HG02943 (cell line): Measurements from ENCODE around the gene TNIK.

Source experiments
- ATAC-seq: cut with Tn5 transposase; IDR thresholded peaks from one replicate; pipeline ENCODE4 v1.9.1; 2021; ENCODE audit warnings: mild to moderate bottlenecking, low read depth, moderate library complexity; ENCODE audit not compliant: unreplicated experiment

Gene TNIK

GRCh38 chr3:171218069-171218468, 242.1 kb downstream of the TNIK start:
- ATAC-seq, result no peak

- ATAC-seq, result no peak
Observed at GRCh38 chr3:171213907-171214306, 246.3 kb downstream of the TNIK start.

- no peak for ATAC-seq
Observed at GRCh38 chr3:171213178-171213577, 247.0 kb downstream of the TNIK start.

- ATAC-seq, result no peak
Observed at GRCh38 chr3:171212648-171213047, 247.6 kb downstream of the TNIK start.

- no peak for ATAC-seq
Observed at GRCh38 chr3:171206283-171206682, 253.9 kb downstream of the TNIK start.

GRCh38 chr3:171204942-171205341, 255.3 kb downstream of the TNIK start:
- no peak for ATAC-seq

- ATAC-seq, result no peak
Observed at GRCh38 chr3:171201825-171202224, 258.4 kb downstream of the TNIK start.

- no peak for ATAC-seq
Observed at GRCh38 chr3:171200750-171201088, 259.5 kb downstream of the TNIK start.

- no peak for ATAC-seq
Observed at GRCh38 chr3:171200052-171200749, 260.0 kb downstream of the TNIK start.

- ATAC-seq, result no peak
Observed at GRCh38 chr3:171199473-171199829, 260.8 kb downstream of the TNIK start.

GRCh38 chr3:171198781-171199472, 261.3 kb downstream of the TNIK start:
- no peak for ATAC-seq

GRCh38 chr3:171195686-171196085, 264.5 kb downstream of the TNIK start:
- ATAC-seq, result no peak

GRCh38 chr3:171194965-171195364, 265.2 kb downstream of the TNIK start:
- no peak for ATAC-seq

- ATAC-seq, result no peak
Observed at GRCh38 chr3:171193693-171194092, 266.5 kb downstream of the TNIK start.

GRCh38 chr3:171192176-171192854, 267.9 kb downstream of the TNIK start:
- ATAC-seq, result no peak

- no peak for ATAC-seq
Observed at GRCh38 chr3:171190668-171191067, 269.5 kb downstream of the TNIK start.

GRCh38 chr3:171189394-171190080, 270.7 kb downstream of the TNIK start:
- no peak for ATAC-seq

GRCh38 chr3:171187706-171188290, 272.4 kb downstream of the TNIK start:
- no peak for ATAC-seq

- ATAC-seq, result no peak
Observed at GRCh38 chr3:171186817-171187500, 273.2 kb downstream of the TNIK start.

GRCh38 chr3:171186383-171186782, 273.8 kb downstream of the TNIK start:
- ATAC-seq, result no peak
